OCI-LY7 (cell line): ENCODE measurements around the gene XKR3. TPM values are rescaled to one million over a fixed set of nuclear protein-coding genes. Genes with fewer than 3 reads are reported as not detected.

ENCODE experiments used
- BruUV-seq: library from RNA; stranded (reverse); fragments of 400-500 nt; replicated peaks from 2 replicates; lab custom pipeline; 2021; lab: Mats Ljungman, UMichigan
- CTCF ChIA-PET: fragments of 300-600 bp; sonication (Branson Sonifier 250); formaldehyde crosslinking; loops from one replicate; lab custom pipeline; 2022; ENCODE audit warnings: antibody characterized with exemption; ENCODE audit not compliant: unreplicated experiment; lab: Charles Lee
- POLR2A ChIA-PET: fragments of 300-600 bp; sonication (Branson Sonifier 250); formaldehyde crosslinking; loops from one replicate; lab custom pipeline; 2022; ENCODE audit warnings: antibody characterized with exemption; lab: Charles Lee
- DNase-seq: peaks from one replicate; pipeline ENCODE4 v3.0.0-alpha.2; 2015; ENCODE audit warnings: low spot score
- H2AFZ ChIP-seq: fragments of 200-600 bp; sonication (generic), shearing (Covaris generic); 2 replicates; pipeline ENCODE4 v1.6.1; 2014; ENCODE audit warnings: mild to moderate bottlenecking, antibody characterized with exemption, low read length, moderate library complexity
- H3K27ac ChIP-seq: fragments of 200-600 bp; sonication (generic); 2 replicates; pipeline ENCODE4 v1.5.1; 2014; ENCODE audit warnings: mixed run types, low read depth, mild to moderate bottlenecking, moderate library complexity, low read length, inconsistent platforms; ENCODE audit not compliant: poor library complexity, severe bottlenecking
- H3K36me3 ChIP-seq: fragments of 200-600 bp; sonication (generic); 2 replicates; pipeline ENCODE4 v1.6.1; 2014; ENCODE audit warnings: mild to moderate bottlenecking, antibody characterized with exemption, low read length, moderate library complexity, mixed read lengths; ENCODE audit not compliant: insufficient read depth
- H3K4me1 ChIP-seq: fragments of 200-600 bp; sonication (generic); 2 replicates; pipeline ENCODE4 v1.5.1; 2014; ENCODE audit warnings: mild to moderate bottlenecking, low read length; ENCODE audit not compliant: insufficient read depth, poor library complexity, severe bottlenecking
- H3K4me2 ChIP-seq: fragments of 200-600 bp; sonication (generic); 2 replicates; pipeline ENCODE4 v1.6.1; 2014; ENCODE audit warnings: mild to moderate bottlenecking, low read length
- H3K4me3 ChIP-seq: fragments of 200-600 bp; sonication (generic); 2 replicates; pipeline ENCODE4 v1.5.1; 2014; ENCODE audit warnings: mild to moderate bottlenecking, low read depth, low read length; ENCODE audit not compliant: poor library complexity, severe bottlenecking
- H3K79me2 ChIP-seq: fragments of 200-600 bp; sonication (generic); 2 replicates; pipeline ENCODE4 v1.6.1; 2016; ENCODE audit warnings: low read depth, mild to moderate bottlenecking, low read length, moderate library complexity, mixed read lengths; ENCODE audit not compliant: insufficient read depth
- H3K9me2 ChIP-seq: fragments of 200-600 bp; sonication (generic); 2 replicates; pipeline ENCODE4 v1.6.1; 2016; ENCODE audit warnings: mild to moderate bottlenecking, low read length, mixed read lengths; ENCODE audit not compliant: insufficient read depth
- H3K9me3 ChIP-seq: fragments of 200-600 bp; sonication (generic); 2 replicates; pipeline ENCODE4 v1.6.1; 2014; ENCODE audit warnings: mild to moderate bottlenecking, mixed run types, low read length, mixed read lengths
- H4K20me1 ChIP-seq: fragments of 200-600 bp; sonication (generic); 2 replicates; pipeline ENCODE4 v1.6.1; 2014; ENCODE audit warnings: mild to moderate bottlenecking, antibody characterized with exemption, low read length, moderate library complexity, mixed read lengths; ENCODE audit not compliant: insufficient read depth
- CTCF ChIP-seq: fragments of 200-600 bp; sonication (generic); conservative IDR thresholded peaks from 2 replicates; pipeline ENCODE4 v1.5.1; 2014; ENCODE audit warnings: mild to moderate bottlenecking, antibody characterized with exemption, low read length, moderate library complexity, mixed read lengths
- EZH2phosphoT487 ChIP-seq: fragments of 200-600 bp; sonication (generic); IDR thresholded peaks from 2 replicates; pipeline ENCODE4 v1.6.1; 2018; ENCODE audit warnings: low read depth, borderline replicate concordance, mild to moderate bottlenecking, mixed run types, antibody characterized with exemption, low read length, moderate library complexity, mixed read lengths
- intact Hi-C: fragments of 100-400 bp; cut with micrococcal nuclease; formaldehyde crosslinking; loops from one replicate; pipeline ENCODE4 v1.10.0; 2022; ENCODE audit not compliant: unreplicated experiment
- total RNA-seq, 2 experiments: library from RNA; depleted of rRNA in 1 of 2; stranded (reverse); fragments of >200 nt in 1 of 2; shearing (Covaris generic) in 1 of 2; gene quantifications; 2 replicates each; pipeline ENCODE4 v1.2.3, GENCODE V29; 2014 to 2022

XKR3 gene
- total RNA-seq, 2 experiments from 2014 or later, result not detected

- BruUV-seq, result no TSS peak
Measured at GRCh38 chr22:16781764-16782329, 43.4 kb downstream of the XKR3 start.

GRCh38 chr22:16781074-16781763 lies 44.0 kb downstream of the XKR3 start:
- no peak overlapping the region for H3K27ac ChIP-seq
- H3K4me1 ChIP-seq, result no peaks in the 10 kb centered on the region
- DNase-seq, result no peak
- no peak overlapping the region for H3K4me3 ChIP-seq
- H3K9me3 ChIP-seq, result no peaks in the 10 kb centered on the region
- CTCF ChIA-PET, result no interaction called here
- H3K79me2 ChIP-seq, result no peaks in the 10 kb centered on the region
- POLR2A ChIA-PET, result interaction anchor here (0.6 kb wide), 1 partner anchor 61 kb away, joined by 4 read pairs; no protein-coding TSS in a partner anchor
- TF ChIP-seq CTCF (no peak), EZH2phosphoT487 (no peak)
- no peaks in the 10 kb centered on the region for H3K9me2 ChIP-seq
- H3K4me2 ChIP-seq, result no peak overlapping the region
- intact Hi-C loops, result loop anchor here (10.0 kb wide), 1 partner anchor 626 kb away; no protein-coding TSS in a partner anchor
- no peak overlapping the region for H2AFZ ChIP-seq
- no peaks in the 10 kb centered on the region for H3K36me3 ChIP-seq
- H4K20me1 ChIP-seq, result no peaks in the 10 kb centered on the region
- BruUV-seq, result no TSS peak

More at GRCh38 chr22:16781764-16782329, 43.4 kb downstream of the XKR3 start:
- Histone ChIP-seq H3K4me1 (no peaks in the 10 kb centered on the region), H3K36me3 (no peaks in the 10 kb centered on the region), H3K79me2 (no peaks in the 10 kb centered on the region), H3K9me3 (no peaks in the 10 kb centered on the region), H4K20me1 (no peaks in the 10 kb centered on the region), H3K4me2 (no peak overlapping the region), H2AFZ (no peak overlapping the region), H3K9me2 (no peaks in the 10 kb centered on the region), H3K27ac (no peak overlapping the region), H3K4me3 (no peak overlapping the region)
- CTCF ChIA-PET, result no interaction called here
- DNase-seq, result no peak
- POLR2A ChIA-PET, result interaction anchor here (0.6 kb wide), 1 partner anchor 106 kb away, joined by 3 read pairs; no protein-coding TSS in a partner anchor
- TF ChIP-seq CTCF (no peak), EZH2phosphoT487 (no peak)
- intact Hi-C loops, result loop anchor here (10.0 kb wide), 1 partner anchor 627 kb away; no protein-coding TSS in a partner anchor
